GM21619 (cell line): ENCODE measurements around the gene SDK1.
"Not testable (repeated sequence)": the region's sequence is repeated elsewhere in the genome, so short reads cannot be mapped to it uniquely, and the experiment has no call there.

Source experiments
- ATAC-seq: cut with Tn5 transposase; IDR thresholded peaks from one replicate; pipeline ENCODE4 v1.9.1; 2021; ENCODE audit not compliant: unreplicated experiment

The SDK1 gene

DNA sequence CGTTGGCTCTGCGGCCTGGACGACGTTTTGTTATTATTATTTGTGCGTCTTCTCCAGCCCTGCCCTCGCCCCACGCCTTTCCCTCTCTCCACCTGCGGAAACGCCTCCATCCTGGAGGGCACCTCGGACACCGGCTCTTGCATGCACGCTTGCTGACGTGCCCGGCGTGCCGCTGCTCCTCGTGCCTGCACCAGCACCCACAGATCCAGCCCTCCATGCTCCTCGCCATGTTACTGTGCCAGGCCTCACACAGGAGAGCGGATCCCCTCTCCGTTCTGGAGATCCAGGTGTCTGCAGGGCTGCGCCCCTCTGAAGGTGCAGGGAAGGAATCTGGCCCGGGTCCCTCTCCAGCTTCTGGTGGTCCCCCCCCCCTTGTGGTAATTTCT is 1007.1 kb downstream of the SDK1 start:
- no peak for ATAC-seq

GRCh38 chr7:4313911-4314310 is 1012.9 kb downstream of the SDK1 start:
- ATAC-seq: not testable (repeated sequence)

- ATAC-seq: not testable (repeated sequence)
Measured at GRCh38 chr7:4314316-4314715, 1013.3 kb downstream of the SDK1 start.
